HG02884 (cell line): Measurements from ENCODE around the gene AXL.
"Not testable (repeated sequence)": the region's sequence is repeated elsewhere in the genome, so short reads cannot be mapped to it uniquely, and the experiment has no call there.

Experiments used
- ATAC-seq: cut with Tn5 transposase; IDR thresholded peaks from one replicate; pipeline ENCODE4 v1.9.1; 2021; ENCODE audit warnings: mild to moderate bottlenecking, moderate library complexity; ENCODE audit not compliant: unreplicated experiment

Gene AXL

GRCh38 chr19:41269055-41269454, 50.0 kb downstream of the AXL start:
- ATAC-seq, result no peak

GRCh38 chr19:41269571-41269970, 50.5 kb downstream of the AXL start:
- no peak for ATAC-seq

- no peak for ATAC-seq
These were observed 54.1 kb downstream of the AXL start for GRCh38 chr19:41273076-41273475.

GRCh38 chr19:41274802-41275201, 55.8 kb downstream of the AXL start:
- ATAC-seq, result no peak

- ATAC-seq, result no peak
These were observed 57.2 kb downstream of the AXL start for GRCh38 chr19:41276231-41276630.

GRCh38 chr19:41278478-41278877, 59.5 kb downstream of the AXL start:
- no peak for ATAC-seq

- no peak for ATAC-seq
These were observed 69.9 kb downstream of the AXL start for GRCh38 chr19:41288673-41289530.

- not testable (repeated sequence) for ATAC-seq
These were observed 70.8 kb downstream of the AXL start for GRCh38 chr19:41289814-41290213.

GRCh38 chr19:41294393-41294792, 75.4 kb downstream of the AXL start:
- no peak for ATAC-seq

GRCh38 chr19:41295499-41295898, 76.5 kb downstream of the AXL start:
- no peak for ATAC-seq

- ATAC-seq, result no peak
These were observed 77.4 kb downstream of the AXL start for GRCh38 chr19:41296433-41296871.

- ATAC-seq, result peak; percentile 58
These were observed 78.8 kb downstream of the AXL start for GRCh38 chr19:41297628-41298347.

GRCh38 chr19:41298348-41298964, 79.4 kb downstream of the AXL start:
- ATAC-seq, result no peak

- ATAC-seq, result no peak
These were observed 80.2 kb downstream of the AXL start for GRCh38 chr19:41299046-41299754.

GRCh38 chr19:41299755-41300089, 80.7 kb downstream of the AXL start:
- no peak for ATAC-seq

- ATAC-seq, result no peak
These were observed 81.5 kb downstream of the AXL start for GRCh38 chr19:41300555-41300954.

GRCh38 chr19:41302624-41303351, 83.8 kb downstream of the AXL start:
- ATAC-seq, result no peak

- ATAC-seq, result no peak
These were observed 84.9 kb downstream of the AXL start for GRCh38 chr19:41303954-41304353.

GRCh38 chr19:41304706-41305483, 85.9 kb downstream of the AXL start:
- no peak for ATAC-seq
